ENCODE measurements around the gene PTPN11. TPM values are rescaled to one million over a fixed set of nuclear protein-coding genes. Genes with fewer than 3 reads are reported as not detected.
"Not testable (repeated sequence)": the region's sequence is repeated elsewhere in the genome, so short reads cannot be mapped to it uniquely, and the experiment has no call there.

Gene PTPN11
- total and polyA plus RNA-seq, 12 donors, result 14.4 to 129 (median 72.0) TPM

GRCh38 chr12:112393328-112393727 is 25.4 kb upstream of the PTPN11 start:
- no peak for DNase-seq
- TF ChIP-seq CTCF (IDR thresholded peaks at IDR 0.05) (no peak), POLR2A (IDR thresholded peaks at IDR 0.05) (no peak)
- H3K27ac ChIP-seq, result no peak overlapping the region
- H3K4me3 ChIP-seq, result no peak overlapping the region
- no peaks in the 10 kb centered on the region for H3K27me3 ChIP-seq
- H3K4me1 ChIP-seq (replicated peaks in 1 of 2), result no peaks in the 10 kb centered on the region
- no peaks in the 10 kb centered on the region for H3K36me3 ChIP-seq (replicated peaks in 1 of 2)
- H3K9me3 ChIP-seq (replicated peaks in 1 of 3), result no peaks in the 10 kb centered on the region
- 74 to 83% (median 81%) methylated on average over 1 of the region's 1 CpG for WGBS, 4 donors
- intact Hi-C loops (cut with DNase I), result no loop called here

- DNase-seq, result no peak
- H3K4me3 ChIP-seq, result no peak overlapping the region
- no peaks in the 10 kb centered on the region for H3K27me3 ChIP-seq
- no peak for TF ChIP-seq POLR2A (IDR thresholded peaks at IDR 0.05)
- no peak for TF ChIP-seq CTCF (IDR thresholded peaks at IDR 0.05)
- peaks cover 0 to 18% of the 10 kb centered on the region in 2 donors for H3K36me3 ChIP-seq (replicated peaks in 1 of 2)
- no peaks in the 10 kb centered on the region for H3K4me1 ChIP-seq (replicated peaks in 1 of 2)
- H3K27ac ChIP-seq, result no peak overlapping the region
- H3K9me3 ChIP-seq (replicated peaks in 1 of 3), result no peaks in the 10 kb centered on the region
- WGBS, 4 donors, result 87 to 95% (median 91%) methylated on average over 5 of the region's 5 CpGs
- intact Hi-C loops (cut with DNase I), result no loop called here
Observed at GRCh38 chr12:112401054-112401453, 17.7 kb upstream of the PTPN11 start.

GRCh38 chr12:112401903-112402498 is 16.7 kb upstream of the PTPN11 start:
- H3K9me3 ChIP-seq (replicated peaks in 1 of 3), result no peaks in the 10 kb centered on the region
- DNase-seq, result no peak
- peaks cover 0 to 27% of the 10 kb centered on the region in 2 donors for H3K36me3 ChIP-seq (replicated peaks in 1 of 2)
- H3K27me3 ChIP-seq, result no peaks in the 10 kb centered on the region
- TF ChIP-seq CTCF (IDR thresholded peaks at IDR 0.05), result no peak
- no peak for TF ChIP-seq POLR2A (IDR thresholded peaks at IDR 0.05)
- intact Hi-C loops (cut with DNase I), result no loop called here
- H3K27ac ChIP-seq, result no peak overlapping the region
- no peak overlapping the region for H3K4me3 ChIP-seq
- 53 to 62% (median 59%) methylated on average over 5 of the region's 5 CpGs for WGBS, 4 donors
- H3K4me1 ChIP-seq (replicated peaks in 1 of 2), result peaks cover 0 to 1% of the 10 kb centered on the region in 2 donors

- H3K4me3 ChIP-seq, result no peak overlapping the region
- intact Hi-C loops (cut with DNase I), result no loop called here
- H3K36me3 ChIP-seq (replicated peaks in 1 of 2), result peaks cover 0 to 40% of the 10 kb centered on the region in 2 donors
- no peak for TF ChIP-seq POLR2A (IDR thresholded peaks at IDR 0.05)
- no peak for TF ChIP-seq CTCF (IDR thresholded peaks at IDR 0.05)
- no peaks in the 10 kb centered on the region for H3K9me3 ChIP-seq (replicated peaks in 1 of 3)
- H3K27ac ChIP-seq, result no peak overlapping the region
- H3K27me3 ChIP-seq, result no peaks in the 10 kb centered on the region
- 71 to 77% (median 76%) methylated on average over 5 to 11 of the region's 11 CpGs for WGBS, 4 donors
- peaks cover 11 to 17% of the 10 kb centered on the region in 2 donors for H3K4me1 ChIP-seq (replicated peaks in 1 of 2)
- DNase-seq, result no peak
Observed at GRCh38 chr12:112406519-112407488, 11.9 kb upstream of the PTPN11 start.

- not testable (repeated sequence) for H3K27me3 ChIP-seq
Observed at GRCh38 chr12:112407683-112408082, 11.1 kb upstream of the PTPN11 start.

More at GRCh38 chr12:112407683-112408082, 11.1 kb upstream of the PTPN11 start:
- H3K27ac ChIP-seq; H3K9me3 ChIP-seq (replicated peaks in 1 of 3); intact Hi-C loops (cut with DNase I); DNase-seq: not testable (repeated sequence)
- 79 to 86% (median 82%) methylated on average over 6 of the region's 6 CpGs for WGBS, 4 donors
- Histone ChIP-seq H3K4me3 (peak overlapping the region in 1 of 4 donors; percentile 71), H3K4me1 (replicated peaks in 1 of 2) (peaks cover 11 to 17% of the 10 kb centered on the region in 2 donors), H3K36me3 (replicated peaks in 1 of 2) (peaks cover 0 to 40% of the 10 kb centered on the region in 2 donors)

All from adrenal gland (tissue), 12 donors.